Jurkat, Clone E6-1 (cell line): ENCODE data around the gene FBN2.

Source experiments
- DNase-seq: peaks from one replicate; pipeline ENCODE4 v3.0.0-alpha.2; 2011; ENCODE audit warnings: low read depth, low spot score
- H3K4me3 ChIP-seq: 2 replicates; pipeline ENCODE4 v1.5.1; 2011; ENCODE audit warnings: mild to moderate bottlenecking, low read length, control low read depth, moderate library complexity

Gene FBN2

DNA sequence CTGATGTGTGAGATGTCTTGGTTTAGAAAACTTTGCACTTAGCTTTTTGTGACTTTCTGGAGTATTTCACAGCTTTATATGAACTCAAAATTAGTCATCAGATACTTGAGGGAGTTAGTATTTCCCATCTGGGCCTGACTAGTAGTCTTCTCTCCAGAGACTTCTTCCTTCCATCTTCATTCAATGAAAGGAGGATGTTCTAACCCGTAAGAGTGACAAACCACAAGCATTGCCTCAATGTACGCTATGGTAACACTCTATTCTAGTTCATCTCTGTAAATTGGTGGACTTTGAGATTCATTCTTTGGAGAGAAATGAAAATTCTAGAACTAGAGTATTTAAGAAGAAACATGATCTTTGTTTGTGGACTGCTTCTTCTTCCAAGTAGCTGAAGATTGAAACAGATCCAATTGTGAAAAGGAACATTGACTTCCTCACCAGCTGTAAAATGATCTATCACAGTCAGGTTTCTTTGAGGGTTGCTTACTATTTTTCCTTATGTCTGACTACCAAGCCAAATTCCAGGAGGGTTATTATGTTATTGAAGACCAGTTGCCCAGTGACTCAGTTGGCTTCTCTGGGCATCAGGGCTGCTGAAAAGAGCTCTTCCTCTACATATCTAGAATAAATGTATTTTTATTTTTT is 296.9 kb downstream of the FBN2 start:
- no peak for DNase-seq
- no peak overlapping the region for H3K4me3 ChIP-seq

DNA sequence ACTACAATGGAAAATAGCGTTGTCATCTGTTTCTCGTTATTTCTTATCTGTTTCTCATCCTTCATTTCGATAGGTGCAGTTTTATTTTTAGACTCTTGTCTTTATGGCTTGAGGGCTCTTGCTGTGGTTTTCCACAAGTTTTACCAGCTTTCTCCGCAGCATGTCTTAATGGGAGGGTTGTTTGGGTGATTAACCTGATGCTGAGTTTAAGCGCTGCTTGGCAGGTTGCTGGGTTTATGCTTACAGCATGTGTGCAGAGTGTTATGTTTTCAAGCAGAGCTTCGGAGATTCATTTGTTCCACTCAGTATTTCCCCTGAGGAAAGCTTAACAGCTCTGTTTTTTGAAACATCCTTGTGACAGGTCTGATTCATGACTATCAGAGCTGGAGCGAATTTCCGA is 300.5 kb downstream of the FBN2 start:
- no peak overlapping the region; the same call in 1 of the 2 replicates for H3K4me3 ChIP-seq
- DNase-seq, result peak; percentile 73

DNA sequence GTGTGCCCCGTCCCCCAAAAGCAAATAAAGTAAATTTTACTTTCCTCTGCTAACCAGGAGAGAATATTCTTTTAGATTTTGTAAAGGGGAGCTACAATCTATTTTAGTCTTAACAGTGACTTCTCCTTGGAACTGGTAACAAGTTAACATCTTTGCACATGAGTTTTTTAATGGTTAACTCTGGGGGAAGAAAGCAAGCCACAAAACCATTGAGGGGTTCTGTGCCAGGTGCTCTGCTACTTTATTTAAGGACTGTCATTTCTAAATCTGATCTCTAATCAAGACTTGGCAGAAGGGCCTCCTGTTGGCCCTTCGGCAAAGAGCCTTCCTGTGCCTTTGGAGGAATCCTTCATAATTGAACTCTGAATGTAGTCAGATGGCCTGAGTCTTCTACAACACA is 301.0 kb downstream of the FBN2 start:
- peak; percentile 74 for DNase-seq
- no peak overlapping the region for H3K4me3 ChIP-seq

DNA sequence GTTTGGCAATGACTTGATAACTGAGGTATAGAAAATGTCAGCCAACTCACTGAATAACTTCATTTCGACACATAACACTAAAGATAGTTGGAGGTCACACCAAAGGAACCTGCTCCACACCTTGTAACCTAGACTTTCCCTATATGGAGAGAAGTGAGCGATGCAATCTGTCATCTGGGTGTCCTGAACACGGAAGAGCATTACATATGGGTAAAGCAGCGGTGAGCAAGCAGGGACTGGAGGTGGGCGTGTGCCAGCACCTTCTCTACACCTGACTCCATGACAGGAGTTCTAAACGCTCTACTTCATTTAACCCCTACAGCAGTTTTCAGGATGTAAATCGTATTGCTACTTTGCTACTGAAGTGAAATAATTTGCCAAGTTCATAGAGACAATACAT is 301.7 kb downstream of the FBN2 start:
- DNase-seq, result no peak
- H3K4me3 ChIP-seq, result no peak overlapping the region

DNA sequence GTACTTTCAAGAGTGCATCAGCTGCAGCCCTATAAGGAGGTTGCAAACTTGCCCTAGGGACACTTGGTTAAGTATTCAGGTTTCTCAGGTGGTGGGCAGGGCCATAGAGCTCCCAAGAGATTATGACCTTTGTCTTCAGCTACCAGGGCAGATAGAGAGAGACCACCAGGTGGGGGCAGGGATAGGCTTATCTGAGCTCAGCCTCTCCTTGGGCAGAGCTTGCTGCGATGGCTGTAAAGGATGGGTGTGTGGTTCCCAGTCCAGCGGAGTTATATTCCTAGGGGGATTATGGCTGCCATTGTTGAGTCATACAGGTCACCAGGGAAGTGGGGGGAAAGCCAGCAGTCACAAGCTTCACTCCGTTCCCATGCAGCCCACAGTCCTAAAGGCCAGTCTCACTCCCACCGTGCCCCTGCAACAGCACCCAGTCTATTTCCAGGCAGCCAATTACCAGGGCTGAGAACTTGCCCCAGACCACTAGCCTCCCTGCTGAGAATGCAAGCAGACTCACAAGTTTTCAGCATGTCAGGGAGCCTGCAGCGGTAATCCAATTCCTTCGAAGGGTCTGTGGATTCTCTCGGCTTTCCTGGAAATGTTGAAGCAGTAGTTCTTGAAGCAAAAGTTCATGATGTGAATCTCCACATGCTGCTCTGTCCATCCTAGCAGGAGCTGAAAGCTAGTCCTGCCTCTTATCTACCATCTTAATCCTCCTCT is 303.0 kb downstream of the FBN2 start:
- no peak for DNase-seq
- H3K4me3 ChIP-seq, result no peak overlapping the region

DNA sequence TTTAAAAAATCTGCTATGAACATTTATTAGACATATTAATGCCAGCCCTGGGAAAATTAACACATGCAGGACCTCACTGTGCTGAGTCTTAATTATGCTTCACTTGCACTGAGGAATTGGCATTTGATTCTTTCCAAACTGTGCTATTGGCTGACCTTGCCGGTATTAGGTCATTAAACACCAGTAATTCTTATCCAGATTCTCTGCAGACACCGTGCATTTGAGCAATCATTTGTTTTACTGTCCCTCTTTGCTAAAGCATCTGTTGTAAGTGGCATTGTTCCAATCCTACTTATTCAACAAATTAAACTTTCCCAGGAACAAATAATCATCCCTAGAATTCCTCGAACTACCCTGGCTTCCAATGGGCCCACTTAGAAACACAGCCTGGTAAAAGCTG is 309.5 kb downstream of the FBN2 start:
- no peak for DNase-seq
- H3K4me3 ChIP-seq, result no peak overlapping the region

DNA sequence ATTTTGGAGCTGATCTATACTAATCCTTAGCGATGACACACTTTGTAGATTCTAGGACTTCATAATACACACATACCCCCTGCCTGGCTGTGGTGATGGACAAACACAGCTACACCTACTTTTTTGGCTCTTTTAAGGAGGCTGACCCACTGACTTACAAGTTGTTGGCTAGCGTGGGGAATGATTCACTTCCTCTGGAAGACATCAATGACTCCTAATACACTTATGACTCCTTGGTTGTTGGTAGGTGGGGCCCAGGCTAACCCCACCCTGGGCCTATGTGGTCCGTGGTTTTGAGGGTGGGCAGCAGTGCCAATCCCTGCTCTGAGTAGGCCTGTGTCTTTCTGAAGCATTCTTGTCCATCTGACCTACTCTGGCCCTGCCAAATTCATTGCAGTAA is 310.0 kb downstream of the FBN2 start:
- DNase-seq, result no peak
- H3K4me3 ChIP-seq, result no peak overlapping the region

DNA sequence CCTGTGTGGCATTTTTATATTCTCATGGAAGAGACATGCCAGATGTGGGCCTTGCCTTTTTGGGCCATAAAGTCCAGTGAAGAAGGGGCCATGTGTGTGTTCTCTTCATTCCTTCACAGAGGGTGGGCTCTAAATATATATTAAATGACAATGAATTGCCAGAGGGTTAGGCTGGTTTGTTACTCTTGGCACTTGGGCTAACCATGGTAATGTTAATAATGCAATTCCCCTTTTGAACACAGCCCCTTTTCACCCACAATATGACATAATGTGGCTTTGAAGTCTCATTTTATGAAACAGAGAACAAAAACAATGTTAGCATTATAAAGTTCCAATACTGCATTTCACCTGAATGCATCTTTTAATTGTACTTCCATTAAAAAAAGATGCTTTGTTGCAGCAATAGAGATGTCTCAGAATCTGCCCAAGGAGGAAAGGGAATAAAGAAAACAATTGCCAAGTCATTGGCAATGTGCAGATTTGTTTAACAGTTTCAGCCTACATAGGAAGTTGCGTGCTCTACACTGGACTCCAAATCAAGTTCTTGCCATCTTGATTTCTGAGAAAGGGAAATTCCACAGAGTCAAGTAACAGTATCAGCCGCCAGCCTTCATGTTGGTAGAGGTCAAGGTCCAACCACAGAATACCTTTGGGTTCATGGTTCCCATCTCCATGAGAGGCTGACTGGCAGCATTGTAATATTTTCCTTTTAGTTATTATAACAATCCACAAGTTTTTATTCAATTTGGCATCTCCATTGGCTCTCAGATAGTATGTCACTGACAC is 312.6 kb downstream of the FBN2 start:
- DNase-seq, result no peak

DNA sequence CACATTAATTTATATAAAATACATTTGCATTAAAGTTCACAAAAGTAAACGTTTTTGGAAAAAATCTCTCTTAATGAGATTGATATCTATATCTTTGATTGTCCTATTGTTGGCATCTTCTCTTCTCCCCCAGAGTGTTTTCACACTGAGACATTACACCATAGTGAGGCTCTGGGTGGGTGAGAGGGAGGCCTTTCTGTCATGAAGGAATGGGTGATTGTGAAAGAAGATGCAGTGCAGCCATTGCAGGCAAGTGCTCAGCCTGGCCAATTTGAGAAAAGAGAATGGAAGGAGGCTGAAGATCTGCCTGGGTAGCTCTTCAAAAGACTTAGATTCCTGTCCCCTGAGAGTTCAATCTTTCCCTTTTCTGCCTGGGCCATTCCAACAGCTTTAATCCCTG is 313.7 kb downstream of the FBN2 start:
- no peak for DNase-seq
- H3K4me3 ChIP-seq, result no peak overlapping the region

More for the DNA sequence above, 312.6 kb downstream of the FBN2 start:
- H3K4me3 ChIP-seq, result no peak overlapping the region

DNA sequence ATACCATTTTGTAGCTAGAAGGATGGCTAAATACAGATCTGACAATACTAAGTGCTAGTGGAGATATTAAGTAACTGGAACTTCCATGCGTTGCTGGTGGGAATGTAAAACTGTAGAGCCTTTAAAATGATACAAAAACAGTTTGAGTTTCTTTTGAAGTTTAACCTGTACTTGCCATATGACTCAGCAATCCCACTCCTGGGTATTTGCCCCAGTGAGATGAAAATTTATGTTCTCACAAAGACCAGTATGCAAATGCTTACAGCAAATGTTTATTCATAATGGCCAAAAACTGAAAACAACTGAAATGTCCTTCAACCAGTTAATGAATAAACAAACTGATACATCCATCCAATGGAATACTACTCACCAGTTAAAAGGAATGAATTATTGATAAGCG is 317.2 kb downstream of the FBN2 start:
- no peak for DNase-seq
- no peak overlapping the region for H3K4me3 ChIP-seq

DNA sequence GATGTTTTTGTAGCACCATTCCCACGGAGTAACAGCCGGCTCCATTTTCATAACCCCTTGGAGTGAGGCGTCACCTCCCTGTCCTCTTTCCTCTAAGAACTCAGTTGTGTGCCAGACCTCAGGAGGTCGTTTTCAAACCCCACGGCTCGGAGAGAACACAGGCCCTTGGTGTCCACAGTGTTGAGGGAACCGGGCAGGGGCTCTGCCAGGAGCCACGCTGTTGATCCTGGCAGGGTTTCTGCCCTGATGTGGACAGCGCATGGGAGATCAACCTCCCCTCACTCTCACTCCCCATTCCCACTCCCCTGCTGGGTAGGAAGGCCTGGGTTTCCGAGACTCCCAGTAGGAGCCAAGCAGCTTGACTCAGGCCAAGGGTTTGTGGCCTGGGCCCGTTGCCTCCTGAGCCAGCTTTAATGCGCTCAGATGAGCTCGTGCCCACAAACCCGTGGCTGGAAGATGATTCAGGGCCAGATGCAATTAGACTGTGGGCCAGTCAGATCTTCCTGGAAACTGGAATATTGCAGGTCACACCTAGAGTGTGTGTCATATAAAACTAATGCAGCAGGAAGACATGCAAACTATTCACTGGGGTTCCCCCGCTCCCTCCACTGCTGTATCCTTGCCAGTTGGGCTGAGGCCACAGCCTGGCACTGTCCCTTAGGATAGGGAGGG is 321.0 kb downstream of the FBN2 start:
- no peak for DNase-seq
- H3K4me3 ChIP-seq, result no peak overlapping the region

DNA sequence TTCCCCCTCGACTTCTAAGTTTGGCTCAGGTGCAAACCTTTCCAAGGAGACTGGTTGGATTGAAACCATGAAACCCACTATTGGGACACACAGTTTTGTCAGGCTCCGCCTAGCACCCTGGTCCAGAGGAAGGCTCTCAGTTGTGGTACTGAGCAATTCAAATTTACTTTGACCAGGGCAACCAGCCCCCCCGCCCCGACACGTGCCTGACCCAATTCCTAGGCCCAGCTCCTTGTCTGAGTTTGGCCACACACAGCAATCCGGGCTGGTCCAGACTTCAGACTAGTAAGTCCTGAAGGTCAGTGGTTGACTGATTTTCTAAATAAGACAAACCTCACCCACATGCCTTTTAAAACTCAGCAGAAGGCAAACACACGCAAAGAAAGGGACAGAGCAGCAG is 321.8 kb downstream of the FBN2 start:
- no peak for DNase-seq

DNA sequence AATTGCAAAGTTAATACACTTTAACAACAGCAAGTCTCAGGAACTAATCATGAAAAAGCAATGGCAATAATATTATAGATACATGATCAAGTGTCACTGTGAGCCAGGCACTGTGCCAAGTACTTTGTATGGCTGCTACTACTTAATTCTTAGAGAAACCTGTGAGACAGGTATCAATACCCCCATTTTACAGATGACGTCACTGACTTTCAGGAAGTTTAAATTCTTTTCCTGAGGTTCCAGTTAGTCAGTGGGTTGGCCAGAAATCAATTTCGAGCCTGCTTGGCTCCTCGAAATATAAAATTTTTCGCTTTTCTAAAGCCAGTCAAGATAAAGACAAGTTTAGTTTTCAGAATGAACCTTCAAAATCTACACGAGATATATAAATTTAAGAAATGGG is 324.2 kb downstream of the FBN2 start:
- no peak overlapping the region for H3K4me3 ChIP-seq
- no peak for DNase-seq

More for the DNA sequence above, 321.8 kb downstream of the FBN2 start:
- H3K4me3 ChIP-seq, result no peak overlapping the region

DNA sequence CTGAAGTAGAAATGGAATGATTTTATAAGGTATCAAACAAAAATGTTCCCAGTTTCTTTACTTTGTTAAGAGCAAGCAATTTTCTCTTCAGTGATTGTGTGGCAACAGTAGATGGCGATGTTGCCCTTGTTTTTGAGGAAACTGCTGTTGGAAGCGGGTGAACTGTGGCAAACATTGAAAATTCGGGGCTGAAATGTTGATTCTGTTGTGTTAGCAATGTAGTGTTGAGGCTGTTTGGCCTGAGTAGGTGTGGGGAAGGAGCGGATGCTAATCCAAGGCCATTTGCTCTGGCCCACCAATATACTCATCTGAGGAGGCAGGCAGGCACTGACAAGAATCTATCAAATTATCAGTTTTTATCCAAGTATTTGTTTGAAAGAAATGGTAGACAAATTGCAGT is 324.7 kb downstream of the FBN2 start:
- DNase-seq, result peak; percentile 66

DNA sequence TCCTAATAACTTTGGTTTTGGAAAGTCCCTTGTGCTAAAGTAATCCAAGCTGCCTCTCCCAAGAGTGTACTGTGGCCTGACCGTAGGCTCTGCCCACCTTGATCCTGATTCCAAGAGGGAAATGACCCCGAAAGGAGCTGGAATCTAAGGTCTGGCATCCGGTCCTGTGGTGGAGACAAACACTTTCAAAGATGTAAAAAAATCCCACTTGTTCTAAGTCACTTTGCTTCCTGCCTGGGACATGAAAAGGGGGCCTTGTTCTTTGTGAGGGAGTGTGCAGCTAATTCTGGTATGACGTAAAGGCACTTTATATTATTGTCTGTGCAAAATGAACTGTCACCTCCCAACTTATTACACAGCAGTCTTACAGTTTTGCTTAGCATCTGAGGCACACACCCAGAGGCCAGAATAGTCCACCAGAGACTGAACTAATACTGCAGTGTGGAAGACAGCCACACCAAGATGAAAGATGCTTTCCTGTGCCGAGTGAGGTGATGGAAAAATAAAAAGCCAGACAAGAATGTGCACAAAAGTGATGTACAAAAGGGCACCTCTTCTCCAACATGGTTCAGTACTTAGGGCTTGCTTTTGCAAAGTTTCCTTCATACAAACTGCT is 325.7 kb downstream of the FBN2 start:
- DNase-seq, result no peak
- H3K4me3 ChIP-seq, result no peak overlapping the region

More for the DNA sequence above, 324.7 kb downstream of the FBN2 start:
- H3K4me3 ChIP-seq, result no peak overlapping the region

DNA sequence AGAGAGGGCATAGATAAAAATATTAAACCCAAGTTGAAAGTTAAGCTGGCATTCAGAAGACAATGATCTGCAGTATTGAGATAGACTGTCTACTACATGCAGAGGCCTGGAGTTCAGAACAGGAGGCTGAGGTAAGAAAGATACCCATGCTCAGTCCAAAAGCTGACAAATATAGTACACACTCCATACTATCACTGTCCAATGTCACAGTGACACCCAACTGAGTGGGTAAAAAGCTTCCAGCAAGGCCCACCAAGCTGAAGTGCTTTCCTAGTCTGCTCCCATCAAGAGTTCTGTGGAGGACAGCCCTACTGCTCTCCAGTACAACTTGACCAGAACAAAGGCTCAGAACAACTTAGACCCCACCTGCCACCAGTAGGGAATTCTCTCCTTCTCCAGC is 329.6 kb downstream of the FBN2 start:
- DNase-seq, result no peak
- H3K4me3 ChIP-seq, result no peak overlapping the region
